Astrocyte of the cerebellum (primary cell): ENCODE measurements around the gene ARMH3.

Experiments
- DNase-seq: peaks from one replicate; pipeline ENCODE4 v3.0.0-alpha.2; 2011; ENCODE audit warnings: low read depth
- H3K4me3 ChIP-seq: 2 replicates; pipeline ENCODE4 v1.5.1; 2011; ENCODE audit warnings: mild to moderate bottlenecking, low read depth, low read length, moderate library complexity
- in situ Hi-C: cut with HindIII; loops from 2 replicates; pipeline ENCODE4 v1.10.0; 2017; ENCODE audit warnings: low sequenced_read_pairs
- TF ChIP-seq, protein P1 (sequence below): IDR thresholded peaks from 2 replicates; pipeline ENCODE4 v1.5.1; 2012; ENCODE audit warnings: low read length, low read depth, moderate library complexity, mild to moderate bottlenecking; ENCODE audit errors: missing control alignments

ARMH3 gene

DNA sequence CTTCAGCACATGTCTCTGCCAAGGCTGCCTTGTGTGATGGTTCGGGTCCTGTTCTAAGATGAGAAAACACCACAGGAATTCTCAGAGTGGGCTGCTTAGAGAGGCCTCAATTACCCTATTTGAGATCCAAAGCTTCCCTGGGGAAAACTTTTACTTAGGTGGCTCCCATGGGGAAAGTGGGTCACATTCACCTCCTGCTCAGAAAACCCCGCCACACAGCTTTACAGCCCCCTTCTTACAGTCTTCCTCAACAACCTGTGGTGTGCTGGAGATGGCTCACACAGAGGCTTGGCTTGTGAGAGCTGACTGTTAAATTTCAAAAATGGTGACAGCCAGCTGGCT lies 175.8 kb downstream of the ARMH3 start:
- in situ Hi-C loops = loop anchor here (25.0 kb wide), 1 partner anchor 107 kb away; no protein-coding TSS in a partner anchor
- no peak overlapping the region for H3K4me3 ChIP-seq
- no peak for DNase-seq
- TF ChIP-seq, protein P1, sequence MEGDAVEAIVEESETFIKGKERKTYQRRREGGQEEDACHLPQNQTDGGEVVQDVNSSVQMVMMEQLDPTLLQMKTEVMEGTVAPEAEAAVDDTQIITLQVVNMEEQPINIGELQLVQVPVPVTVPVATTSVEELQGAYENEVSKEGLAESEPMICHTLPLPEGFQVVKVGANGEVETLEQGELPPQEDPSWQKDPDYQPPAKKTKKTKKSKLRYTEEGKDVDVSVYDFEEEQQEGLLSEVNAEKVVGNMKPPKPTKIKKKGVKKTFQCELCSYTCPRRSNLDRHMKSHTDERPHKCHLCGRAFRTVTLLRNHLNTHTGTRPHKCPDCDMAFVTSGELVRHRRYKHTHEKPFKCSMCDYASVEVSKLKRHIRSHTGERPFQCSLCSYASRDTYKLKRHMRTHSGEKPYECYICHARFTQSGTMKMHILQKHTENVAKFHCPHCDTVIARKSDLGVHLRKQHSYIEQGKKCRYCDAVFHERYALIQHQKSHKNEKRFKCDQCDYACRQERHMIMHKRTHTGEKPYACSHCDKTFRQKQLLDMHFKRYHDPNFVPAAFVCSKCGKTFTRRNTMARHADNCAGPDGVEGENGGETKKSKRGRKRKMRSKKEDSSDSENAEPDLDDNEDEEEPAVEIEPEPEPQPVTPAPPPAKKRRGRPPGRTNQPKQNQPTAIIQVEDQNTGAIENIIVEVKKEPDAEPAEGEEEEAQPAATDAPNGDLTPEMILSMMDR = no peak

DNA sequence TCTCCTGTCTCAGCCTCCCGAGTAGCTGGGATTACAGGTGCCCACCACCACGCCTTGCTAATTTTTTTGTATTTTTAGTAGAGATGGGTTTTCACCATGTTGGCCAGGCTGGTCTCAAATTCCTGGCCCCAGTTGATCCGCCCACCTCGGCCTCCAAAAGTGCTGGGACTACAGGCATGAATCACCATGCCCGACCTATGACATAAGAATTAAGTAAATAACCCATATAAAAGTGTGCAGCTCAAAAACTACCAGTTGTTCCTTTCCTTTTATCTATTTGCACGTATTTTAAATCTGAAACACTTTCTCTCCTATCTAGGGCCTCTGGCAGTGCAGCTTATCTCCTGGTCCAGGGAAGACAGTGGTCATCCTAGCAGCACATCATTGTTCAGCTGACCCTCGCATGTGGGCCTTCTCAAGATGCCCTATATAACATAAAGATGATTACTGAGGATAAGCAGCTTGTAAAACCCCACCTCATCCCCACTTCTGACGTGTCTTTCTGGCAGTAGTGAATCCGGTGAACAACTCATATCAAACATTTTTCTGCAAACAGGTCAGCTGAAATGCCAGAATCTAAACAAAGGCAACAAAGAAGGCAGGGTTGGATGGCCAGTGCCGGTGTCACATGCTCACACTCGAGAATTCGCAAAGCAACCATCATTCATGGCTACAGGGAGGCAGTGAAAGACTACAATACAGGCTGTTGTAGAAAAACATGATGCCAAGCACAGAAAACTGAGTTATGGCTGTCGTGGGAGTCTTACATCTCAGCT lies 176.3 kb downstream of the ARMH3 start:
- TF ChIP-seq, protein P1 = no peak
- in situ Hi-C loops = loop anchor here (25.0 kb wide), 1 partner anchor 108 kb away; no protein-coding TSS in a partner anchor
- no peak overlapping the region for H3K4me3 ChIP-seq
- peak; percentile 52 for DNase-seq

DNA sequence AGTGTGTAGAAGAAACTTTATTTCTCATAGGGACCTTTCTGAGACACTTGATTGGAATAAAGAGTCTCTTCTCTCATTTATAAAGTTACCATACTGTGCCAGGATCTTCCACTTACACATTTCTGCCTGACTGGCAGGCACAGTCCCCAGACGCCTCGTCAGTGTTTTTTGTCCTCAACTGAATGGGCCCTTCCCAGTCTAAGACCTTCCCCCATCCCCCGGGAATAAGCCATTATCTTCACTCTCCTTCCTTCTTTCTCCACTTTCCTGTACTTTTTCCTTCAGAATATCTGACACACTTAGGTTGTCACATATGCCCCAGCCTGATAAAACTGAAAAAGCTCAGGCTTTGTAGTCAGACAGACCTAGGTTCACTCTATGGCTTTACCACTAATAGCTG lies 177.1 kb downstream of the ARMH3 start:
- no peak for DNase-seq
- TF ChIP-seq, protein P1 = no peak
- no peak overlapping the region for H3K4me3 ChIP-seq
- in situ Hi-C loops = loop anchor here (25.0 kb wide), 1 partner anchor 108 kb away; no protein-coding TSS in a partner anchor

DNA sequence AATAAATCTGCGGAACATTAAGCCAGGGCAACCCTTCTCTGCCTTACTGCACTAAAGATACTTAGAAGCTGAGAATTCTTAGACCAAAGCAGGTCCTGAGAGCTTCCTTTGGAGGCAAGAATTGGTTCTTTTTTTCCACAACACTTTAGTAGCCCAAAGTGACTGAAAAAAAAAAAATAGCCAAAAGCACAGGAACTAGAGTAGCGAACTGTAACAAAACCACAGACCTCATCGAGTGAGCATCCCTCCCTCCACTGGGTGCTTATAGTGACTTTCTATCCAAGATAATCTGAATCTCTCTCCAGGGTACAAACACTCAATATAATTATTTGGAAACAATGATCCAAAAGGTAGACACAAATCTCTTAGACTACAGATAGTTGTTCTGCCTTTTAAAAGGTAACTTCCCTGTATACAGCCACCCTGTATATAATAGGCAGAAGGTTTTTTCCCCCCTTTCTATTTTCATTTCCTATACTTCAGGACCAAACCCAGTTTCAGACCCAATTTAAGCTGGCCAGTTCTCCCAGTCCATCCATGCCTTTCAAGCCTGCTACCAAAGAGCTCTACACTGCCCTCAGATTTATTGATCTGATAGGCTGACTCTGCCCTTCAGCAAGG lies 180.8 kb downstream of the ARMH3 start:
- no peak for DNase-seq
- no peak overlapping the region for H3K4me3 ChIP-seq
- in situ Hi-C loops = loop anchor here (25.0 kb wide), 1 partner anchor 112 kb away; no protein-coding TSS in a partner anchor
- TF ChIP-seq, protein P1 = no peak

DNA sequence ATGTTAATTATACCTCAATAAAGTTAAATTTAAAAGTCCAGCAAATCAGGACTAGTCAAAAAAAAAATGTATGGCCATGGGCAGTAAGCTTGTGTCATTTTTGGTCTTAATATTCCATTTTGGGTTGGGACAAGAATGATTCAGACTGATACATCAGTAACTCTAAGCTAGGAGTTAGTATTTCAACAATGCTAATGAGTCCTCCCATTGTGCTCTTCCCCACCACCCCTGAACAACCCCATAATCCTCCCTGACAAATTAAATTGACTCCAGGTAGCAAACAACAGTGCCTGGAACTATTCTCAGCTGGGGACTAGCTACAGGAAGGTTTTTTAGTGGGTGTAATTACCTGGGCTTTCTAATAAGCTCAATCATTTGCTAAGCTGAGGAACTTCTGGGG lies 181.7 kb downstream of the ARMH3 start:
- DNase-seq = no peak
- in situ Hi-C loops = no loop called here
- no peak overlapping the region for H3K4me3 ChIP-seq
- TF ChIP-seq, protein P1 = no peak

DNA sequence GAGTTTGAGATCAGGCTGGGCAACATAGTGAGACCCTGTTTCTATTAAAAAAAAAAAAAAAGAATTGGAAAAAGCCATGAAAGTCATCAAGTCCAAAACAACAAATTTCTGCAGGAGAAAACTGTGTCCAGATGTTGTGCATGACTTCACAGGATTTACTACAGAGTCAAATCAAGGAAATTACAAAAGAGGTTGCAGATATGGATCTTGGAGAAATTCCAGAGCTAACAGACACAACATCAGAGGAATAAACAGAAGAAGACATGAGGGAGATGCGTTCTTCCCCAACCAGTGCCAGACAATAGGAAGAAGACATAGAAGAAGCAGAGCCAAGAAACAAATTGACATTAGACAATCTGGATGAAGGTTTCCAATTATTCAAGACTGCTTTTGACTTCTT lies 188.0 kb downstream of the ARMH3 start:
- TF ChIP-seq, protein P1 = no peak
- no peak for DNase-seq
- in situ Hi-C loops = no loop called here
- no peak overlapping the region for H3K4me3 ChIP-seq
